ENCODE measurements around the gene RBM47. TPM values are rescaled to one million over a fixed set of nuclear protein-coding genes. Genes with fewer than 3 reads are reported as not detected.
A peak's percentile ranks its signal among the peaks of the same experiment; 100 is the strongest.

The RBM47 gene
- total RNA-seq, 1 donor from 2014 or later: 0.37 TPM

GRCh38 chr4:40587351-40587750 is 42.3 kb downstream of the RBM47 start:
- H3K4me1 Mint-ChIP-seq: no peaks in the 10 kb centered on the region
- H3K36me3 Mint-ChIP-seq (ENCODE audit: low read depth): no peaks in the 10 kb centered on the region
- H3K9me3 Mint-ChIP-seq: no peaks in the 10 kb centered on the region
- no peak overlapping the region for H3K4me3 Mint-ChIP-seq
- no peaks in the 10 kb centered on the region for H3K27me3 Mint-ChIP-seq (ENCODE audit: low read depth)
- H3K27ac Mint-ChIP-seq (ENCODE audit: unreplicated experiment): no peak overlapping the region
- TF ChIP-seq CTCF (conservative IDR thresholded peaks at IDR 0.05): no peak
- DNase-seq (ENCODE audit: low read depth, low spot score): no peak

GRCh38 chr4:40586729-40587128 is 42.9 kb downstream of the RBM47 start:
- Mint-ChIP-seq H3K27me3 (ENCODE audit: low read depth) (no peaks in the 10 kb centered on the region), H3K27ac (ENCODE audit: unreplicated experiment) (no peak overlapping the region), H3K9me3 (no peaks in the 10 kb centered on the region), H3K4me1 (no peaks in the 10 kb centered on the region), H3K4me3 (no peak overlapping the region), H3K36me3 (ENCODE audit: low read depth) (no peaks in the 10 kb centered on the region)
- DNase-seq (ENCODE audit: low read depth, low spot score): no peak
- no peak for TF ChIP-seq CTCF (conservative IDR thresholded peaks at IDR 0.05)

- no peaks in the 10 kb centered on the region for H3K4me1 Mint-ChIP-seq
- H3K27me3 Mint-ChIP-seq (ENCODE audit: low read depth): no peaks in the 10 kb centered on the region
- no peak overlapping the region for H3K27ac Mint-ChIP-seq (ENCODE audit: unreplicated experiment)
- H3K36me3 Mint-ChIP-seq (ENCODE audit: low read depth): no peaks in the 10 kb centered on the region
- no peaks in the 10 kb centered on the region for H3K9me3 Mint-ChIP-seq
- no peak for DNase-seq (ENCODE audit: low read depth, low spot score)
- TF ChIP-seq CTCF (conservative IDR thresholded peaks at IDR 0.05): no peak
- no peak overlapping the region for H3K4me3 Mint-ChIP-seq
These were observed 43.6 kb downstream of the RBM47 start for GRCh38 chr4:40586034-40586433.

- peak overlapping the region; percentile 70 for H3K27ac Mint-ChIP-seq (ENCODE audit: unreplicated experiment)
- H3K36me3 Mint-ChIP-seq (ENCODE audit: low read depth): no peaks in the 10 kb centered on the region
- no peaks in the 10 kb centered on the region for H3K9me3 Mint-ChIP-seq
- no peaks in the 10 kb centered on the region for H3K4me1 Mint-ChIP-seq
- no peaks in the 10 kb centered on the region for H3K27me3 Mint-ChIP-seq (ENCODE audit: low read depth)
- no peak for DNase-seq (ENCODE audit: low read depth, low spot score)
- H3K4me3 Mint-ChIP-seq: no peak overlapping the region
- no peak for TF ChIP-seq CTCF (conservative IDR thresholded peaks at IDR 0.05)
These were observed 44.4 kb downstream of the RBM47 start for GRCh38 chr4:40585201-40585799.

GRCh38 chr4:40584517-40585141 is 45.0 kb downstream of the RBM47 start:
- no peaks in the 10 kb centered on the region for H3K4me1 Mint-ChIP-seq
- no peak overlapping the region for H3K27ac Mint-ChIP-seq (ENCODE audit: unreplicated experiment)
- H3K27me3 Mint-ChIP-seq (ENCODE audit: low read depth): no peaks in the 10 kb centered on the region
- TF ChIP-seq CTCF (conservative IDR thresholded peaks at IDR 0.05): no peak
- H3K36me3 Mint-ChIP-seq (ENCODE audit: low read depth): no peaks in the 10 kb centered on the region
- H3K9me3 Mint-ChIP-seq: no peaks in the 10 kb centered on the region
- no peak overlapping the region for H3K4me3 Mint-ChIP-seq
- no peak for DNase-seq (ENCODE audit: low read depth, low spot score)
